MM.1S (cell line): ENCODE results near the gene THOC1.

Source experiments
- CTCF ChIP-seq: fragments of 300-600 bp; sonication (generic); IDR thresholded peaks from 2 replicates; pipeline ENCODE4 v1.5.1; 2016; ENCODE audit warnings: antibody characterized with exemption, low read length, mixed read lengths
- EZH2 ChIP-seq: fragments of 300-600 bp; sonication (generic); optimal IDR thresholded peaks from 2 replicates; pipeline ENCODE3; 2017; ENCODE audit warnings: low read depth, mild to moderate bottlenecking, antibody characterized with exemption, low read length, mixed read lengths
- EZH2phosphoT487 ChIP-seq: fragments of 300-600 bp; sonication (generic); IDR thresholded peaks from 2 replicates; pipeline ENCODE4 v1.6.1; 2018; ENCODE audit warnings: antibody characterized with exemption, low read length

GRCh38 chr18:199768-200167, 68.1 kb downstream of the THOC1 start:
- TF ChIP-seq CTCF (no peak), EZH2 (no peak), EZH2phosphoT487 (no peak)
